ENCODE data around the gene HDAC4. TPM values are rescaled to one million over a fixed set of nuclear protein-coding genes. Genes with fewer than 3 reads are reported as not detected.
A peak's percentile ranks its signal among the peaks of the same experiment; 100 is the strongest.

The HDAC4 gene
- total and polyA plus RNA-seq, 4 donors, result 2.9 to 37.2 (median 4.4) TPM

DNA sequence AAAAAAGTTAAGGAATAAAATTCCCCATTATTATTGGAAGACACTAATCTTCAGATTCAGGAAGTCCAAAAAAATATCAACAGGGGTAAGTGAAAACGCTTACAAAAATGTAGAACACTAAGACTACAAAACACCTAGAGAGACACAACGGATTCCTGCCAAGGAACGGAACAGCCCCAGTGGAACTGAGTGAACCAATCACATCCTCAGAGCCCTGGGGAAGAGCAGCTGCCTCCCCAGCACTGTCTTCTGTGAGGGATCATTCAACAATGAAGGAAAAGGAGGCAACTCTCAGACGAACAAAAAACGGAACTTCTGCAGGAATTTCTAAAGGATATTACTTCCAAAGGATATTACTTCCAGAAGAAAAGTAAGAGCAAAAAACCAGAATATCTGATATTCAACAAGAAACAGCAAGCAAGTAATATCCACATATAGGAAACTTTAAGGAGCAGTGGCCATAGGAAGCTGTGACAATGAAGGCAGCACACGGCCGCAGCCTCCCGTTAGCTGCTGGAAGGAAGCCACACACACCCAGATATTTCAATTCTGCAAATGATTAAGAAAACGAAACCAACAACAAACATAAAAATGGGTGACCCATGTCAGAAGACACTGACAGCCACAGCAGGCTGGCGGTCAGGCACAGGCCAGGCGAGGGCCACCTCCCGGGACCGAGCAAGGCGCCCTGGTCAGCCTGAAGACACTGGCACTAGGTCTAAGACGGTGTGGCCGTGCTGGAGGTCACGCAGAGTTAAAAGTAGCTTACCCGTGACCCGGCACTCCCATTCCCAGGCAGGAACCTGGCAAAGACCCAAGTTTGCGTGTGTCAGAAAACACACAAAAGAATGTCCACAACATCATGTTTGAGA lies 81.8 kb downstream of the HDAC4 start:
- TF ChIP-seq RXRA (IDR thresholded peaks at IDR 0.05) (peak; percentile 52 to 57), SP1 (IDR thresholded peaks at IDR 0.05) (peak; percentile 32), FOXA2 (IDR thresholded peaks at IDR 0.05) (no peak), HNF4A (conservative IDR thresholded peaks at IDR 0.05) (peak in 1 of 2 donors; percentile 10), RAD21 (IDR thresholded peaks at IDR 0.05) (peak in 1 of 2 donors; percentile 28)
- no peaks in the 10 kb centered on the region for H3K9me3 ChIP-seq (ENCODE audit: control insufficient read depth in 4 of 4, low read length in 3 of 4)
- H3K9ac ChIP-seq (ENCODE audit: low read depth in 1 of 2, low read length in 2 of 2), result peak overlapping the region in 1 of 2 donors; percentile 74
- peak overlapping the region; percentile 11 to 56 (median 54) for H3K4me3 ChIP-seq (ENCODE audit: low read depth in 1 of 3, low read length in 3 of 3)
- no peaks in the 10 kb centered on the region for H3K27me3 ChIP-seq (ENCODE audit: control insufficient read depth in 4 of 4, insufficient read depth in 4 of 4, low read length in 3 of 4)
- peaks cover 0 to 2% (median 0%) of the 10 kb centered on the region in 4 donors for H3K36me3 ChIP-seq (ENCODE audit: control insufficient read depth in 4 of 4, insufficient read depth in 3 of 4, low read depth in 1 of 4, low read length in 3 of 4)
- 21% methylated on average over 20 of the region's 20 CpGs for WGBS
- H3K27ac ChIP-seq (ENCODE audit: low read depth in 1 of 2, low read length in 2 of 2), result peak overlapping the region; percentile 39 to 70
- H3K4me1 ChIP-seq (ENCODE audit: control insufficient read depth in 4 of 4, insufficient read depth in 4 of 4, low read length in 3 of 4), result peaks cover 6 to 10% (median 9%) of the 10 kb centered on the region in 4 donors
- no peak for DNase-seq (ENCODE audit: low spot score)

DNA sequence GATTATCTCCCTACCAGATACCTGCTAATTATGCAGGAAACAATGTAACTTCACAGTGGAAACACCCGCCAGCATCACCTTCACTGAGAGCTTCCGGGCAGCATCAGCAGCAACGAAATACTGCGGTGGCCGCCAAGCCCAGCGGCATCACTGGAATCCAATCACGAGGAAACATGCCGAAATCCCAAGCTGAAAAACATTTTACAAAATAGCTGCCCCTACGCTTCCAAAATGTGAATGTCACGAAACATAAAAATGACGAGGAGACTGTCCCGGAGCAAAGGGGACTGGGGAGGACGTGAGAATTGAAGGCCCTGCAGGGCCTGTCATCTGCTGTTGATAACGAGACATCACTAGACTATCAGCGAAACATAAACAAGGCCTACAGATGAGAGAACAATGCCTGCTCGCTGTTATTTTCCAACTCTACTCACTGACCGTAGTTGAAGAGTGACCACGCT lies 82.6 kb downstream of the HDAC4 start:
- no peak overlapping the region for H3K27ac ChIP-seq (ENCODE audit: low read depth in 1 of 2, low read length in 2 of 2)
- H3K4me3 ChIP-seq (ENCODE audit: low read depth in 1 of 3, low read length in 3 of 3), result no peak overlapping the region
- H3K27me3 ChIP-seq (ENCODE audit: control insufficient read depth in 4 of 4, insufficient read depth in 4 of 4, low read length in 3 of 4), result no peaks in the 10 kb centered on the region
- no peak for DNase-seq (ENCODE audit: low spot score)
- no peak overlapping the region for H3K9ac ChIP-seq (ENCODE audit: low read depth in 1 of 2, low read length in 2 of 2)
- 96% methylated on average over 18 of the region's 18 CpGs for WGBS
- H3K36me3 ChIP-seq (ENCODE audit: control insufficient read depth in 4 of 4, insufficient read depth in 3 of 4, low read depth in 1 of 4, low read length in 3 of 4), result peaks cover 0 to 2% (median 0%) of the 10 kb centered on the region in 4 donors
- no peak for TF ChIP-seq FOXA2 (IDR thresholded peaks at IDR 0.05)
- TF ChIP-seq, protein P1, sequence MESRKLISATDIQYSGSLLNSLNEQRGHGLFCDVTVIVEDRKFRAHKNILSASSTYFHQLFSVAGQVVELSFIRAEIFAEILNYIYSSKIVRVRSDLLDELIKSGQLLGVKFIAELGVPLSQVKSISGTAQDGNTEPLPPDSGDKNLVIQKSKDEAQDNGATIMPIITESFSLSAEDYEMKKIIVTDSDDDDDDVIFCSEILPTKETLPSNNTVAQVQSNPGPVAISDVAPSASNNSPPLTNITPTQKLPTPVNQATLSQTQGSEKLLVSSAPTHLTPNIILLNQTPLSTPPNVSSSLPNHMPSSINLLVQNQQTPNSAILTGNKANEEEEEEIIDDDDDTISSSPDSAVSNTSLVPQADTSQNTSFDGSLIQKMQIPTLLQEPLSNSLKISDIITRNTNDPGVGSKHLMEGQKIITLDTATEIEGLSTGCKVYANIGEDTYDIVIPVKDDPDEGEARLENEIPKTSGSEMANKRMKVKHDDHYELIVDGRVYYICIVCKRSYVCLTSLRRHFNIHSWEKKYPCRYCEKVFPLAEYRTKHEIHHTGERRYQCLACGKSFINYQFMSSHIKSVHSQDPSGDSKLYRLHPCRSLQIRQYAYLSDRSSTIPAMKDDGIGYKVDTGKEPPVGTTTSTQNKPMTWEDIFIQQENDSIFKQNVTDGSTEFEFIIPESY (IDR thresholded peaks at IDR 0.05), result no peak
- H3K4me1 ChIP-seq (ENCODE audit: control insufficient read depth in 4 of 4, insufficient read depth in 4 of 4, low read length in 3 of 4), result peaks cover 6 to 10% (median 9%) of the 10 kb centered on the region in 4 donors
- H3K9me3 ChIP-seq (ENCODE audit: control insufficient read depth in 4 of 4, low read length in 3 of 4), result no peaks in the 10 kb centered on the region

DNA sequence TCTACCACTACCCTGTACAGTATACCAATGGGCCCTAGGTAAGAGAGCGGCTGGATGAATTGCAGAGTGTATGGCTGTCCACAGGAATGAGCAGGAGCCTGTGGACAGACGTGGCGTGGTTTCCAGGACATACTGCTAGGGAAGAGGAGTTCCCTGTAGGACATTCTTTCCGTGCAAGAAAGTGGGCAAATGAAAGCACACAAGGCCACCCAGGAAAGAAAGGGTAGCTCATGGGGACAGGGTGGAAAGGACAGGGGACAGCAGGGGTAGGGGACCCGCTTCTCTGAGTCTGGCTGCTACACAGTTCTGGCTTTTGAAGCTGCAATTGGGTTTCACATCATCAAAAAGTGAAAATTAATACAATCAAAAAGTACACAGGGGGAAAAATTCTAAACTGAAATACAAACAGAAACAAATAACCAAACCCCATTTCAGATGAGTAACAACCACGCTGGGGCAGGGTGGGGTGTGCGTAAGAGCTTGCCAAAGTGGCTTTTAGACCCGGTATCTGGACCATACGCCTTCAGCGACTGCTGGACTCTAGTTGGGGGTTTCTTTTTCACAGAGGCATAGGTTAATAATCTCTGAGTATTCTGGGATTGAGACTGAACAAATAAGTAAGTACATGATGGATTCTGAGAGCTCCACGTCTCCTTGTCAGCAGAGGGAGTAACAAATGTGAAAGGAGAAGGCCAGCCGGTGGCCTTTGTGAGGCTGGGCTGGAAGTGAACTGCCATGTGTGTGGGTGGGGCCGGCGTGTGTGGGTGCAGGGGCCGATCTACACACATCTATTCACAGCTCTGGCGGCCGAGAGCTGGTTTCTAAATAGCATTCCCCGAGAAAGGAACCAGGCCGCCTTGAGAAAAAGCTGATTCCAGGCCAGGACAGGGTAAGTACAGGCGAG lies 84.0 kb downstream of the HDAC4 start:
- H3K27me3 ChIP-seq (ENCODE audit: control insufficient read depth in 4 of 4, insufficient read depth in 4 of 4, low read length in 3 of 4), result no peaks in the 10 kb centered on the region
- no peak for DNase-seq (ENCODE audit: low spot score)
- H3K36me3 ChIP-seq (ENCODE audit: control insufficient read depth in 4 of 4, insufficient read depth in 3 of 4, low read depth in 1 of 4, low read length in 3 of 4), result no peaks in the 10 kb centered on the region
- WGBS, result 82% methylated on average over 20 of the region's 20 CpGs
- TF ChIP-seq, protein P2, sequence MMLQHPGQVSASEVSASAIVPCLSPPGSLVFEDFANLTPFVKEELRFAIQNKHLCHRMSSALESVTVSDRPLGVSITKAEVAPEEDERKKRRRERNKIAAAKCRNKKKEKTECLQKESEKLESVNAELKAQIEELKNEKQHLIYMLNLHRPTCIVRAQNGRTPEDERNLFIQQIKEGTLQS (IDR thresholded peaks at IDR 0.05), result no peak
- TF ChIP-seq RXRA (IDR thresholded peaks at IDR 0.05) (no peak), HNF4A (conservative IDR thresholded peaks at IDR 0.05) (no peak)
- H3K4me3 ChIP-seq (ENCODE audit: low read depth in 1 of 3, low read length in 3 of 3), result no peak overlapping the region
- H3K9ac ChIP-seq (ENCODE audit: low read depth in 1 of 2, low read length in 2 of 2), result no peak overlapping the region
- peaks cover 6 to 10% (median 9%) of the 10 kb centered on the region in 4 donors for H3K4me1 ChIP-seq (ENCODE audit: control insufficient read depth in 4 of 4, insufficient read depth in 4 of 4, low read length in 3 of 4)
- no peaks in the 10 kb centered on the region for H3K9me3 ChIP-seq (ENCODE audit: control insufficient read depth in 4 of 4, low read length in 3 of 4)
- no peak overlapping the region for H3K27ac ChIP-seq (ENCODE audit: low read depth in 1 of 2, low read length in 2 of 2)
